Stomach (tissue), 9 donors: ENCODE results near the gene SLC6A12. TPM values are rescaled to one million over a fixed set of nuclear protein-coding genes. Genes with fewer than 3 reads are reported as not detected.
A peak's percentile ranks its signal among the peaks of the same experiment; 100 is the strongest.

Experiments
- DNase-seq, 2 donors: peaks; one replicate each; pipeline versions ENCODE4 v3.0.0 to v3.0.0-alpha.2; 2013 to 2019
- H3K27ac ChIP-seq, 5 donors: fragments of 200-600 bp in 4 of 5; sonication (generic) in 4 of 5; one replicate each; pipeline ENCODE4 v1.5.1; 2013 to 2019; ENCODE audit warnings: mild to moderate bottlenecking in 1 of 5, moderate library complexity in 1 of 5
- H3K27me3 ChIP-seq, 3 donors: fragments of 200-600 bp; sonication (generic); one replicate each; pipeline ENCODE4 v1.5.1; 2017 to 2019; ENCODE audit warnings: mixed run types in 1 of 3
- H3K36me3 ChIP-seq, 4 donors: fragments of 200-600 bp; sonication (generic); 1 replicate in 3 of 4; 2 replicates in 1 of 4; pipeline ENCODE4 v1.5.1; 2016 to 2019
- H3K4me1 ChIP-seq, 4 donors: fragments of 200-600 bp; sonication (generic); one replicate each; pipeline ENCODE4 v1.5.1; 2016 to 2019
- H3K4me3 ChIP-seq, 4 donors: fragments of 200-600 bp; sonication (generic) in 3 of 4; one replicate each; pipeline ENCODE4 v1.5.1; 2016 to 2019; ENCODE audit warnings: mild to moderate bottlenecking in 1 of 4
- H3K9me3 ChIP-seq, 4 donors: fragments of 200-600 bp; sonication (generic); one replicate each; pipeline ENCODE4 v1.5.1; 2016 to 2019
- CTCF ChIP-seq, 7 experiments: fragments of 450-650 bp in 4 of 7; fragments of 200-600 bp in 3 of 7; sonication (generic) in 3 of 7; IDR thresholded peaks; one replicate each; pipeline ENCODE4 v1.5.1; 2016 to 2019; ENCODE audit warnings: antibody characterized with exemption in 7 of 7, control low read depth in 2 of 7, mild to moderate bottlenecking in 1 of 7
- EP300 ChIP-seq: sonication (generic); formaldehyde crosslinking; IDR thresholded peaks from one replicate; pipeline ENCODE4 v1.6.1; 2017; ENCODE audit warnings: antibody characterized with exemption
- POLR2A ChIP-seq, 4 donors: fragments of 450-650 bp; IDR thresholded peaks; one replicate each; pipeline ENCODE4 v1.6.1; 2016; ENCODE audit warnings: antibody characterized with exemption in 4 of 4, control low read depth in 2 of 4, mild to moderate bottlenecking in 1 of 4, moderate library complexity in 1 of 4
- POLR2AphosphoS5 ChIP-seq, 3 donors: sonication (generic); formaldehyde crosslinking; IDR thresholded peaks; one replicate each; pipeline ENCODE4 v1.6.1; 2016; ENCODE audit warnings: antibody characterized with exemption in 3 of 3
- WGBS, 5 donors: extraction: QIAGEN DNeasy Blood & Tissue Kit in 3 of 5; methylation state at CpG; one replicate each; pipeline versions ENCODE4 v1.1.5 to v1.1.7; 2013 to 2018; 5-methylcytosine and 5-hydroxymethylcytosine counted together
- intact Hi-C: fragments of 100-400 bp; cut with DNase I; formaldehyde crosslinking; loops from one replicate; pipeline ENCODE4 v1.15.1; 2023; ENCODE audit warnings: low total_unique reads
- polyA plus RNA-seq, 3 donors: library from polyadenylated mRNA; stranded (reverse); fragments of 200-250 nt; gene quantifications; one replicate each; pipeline ENCODE4 v1.2.3, GENCODE V29; 2013
- total RNA-seq, 5 donors: library from RNA; depleted of rRNA; stranded (reverse); fragments of >200 nt; gene quantifications; one replicate each; pipeline versions ENCODE4 v1.1.0 to v1.2.3, GENCODE V29; 2014 to 2016
- donor health status: healthy with polysubstance abuse.
- donor health status: Bipolar disorder and iron deficiency.
- donor health status: healthy.

SLC6A12 gene
- total and polyA plus RNA-seq, 8 donors = 0.05 to 1.7 (median 0.19) TPM; not detected in 5

GRCh38 chr12:208813-209212, 5.1 kb downstream of the SLC6A12 start:
- peaks cover 4 to 25% (median 21%) of the 10 kb centered on the region in 4 donors for H3K4me1 ChIP-seq
- no peak overlapping the region for H3K4me3 ChIP-seq
- intact Hi-C loops = no loop called here
- WGBS, 5 donors = 64 to 74% (median 71%) methylated on average over 4 of the region's 4 CpGs
- TF ChIP-seq POLR2AphosphoS5 (IDR thresholded peaks at IDR 0.05) (no peak), CTCF (IDR thresholded peaks at IDR 0.05) (no peak), EP300 (no peak), POLR2A (IDR thresholded peaks at IDR 0.05) (no peak)
- H3K27ac ChIP-seq = no peak overlapping the region
- DNase-seq = no peak
- H3K36me3 ChIP-seq = no peaks in the 10 kb centered on the region
- H3K9me3 ChIP-seq = no peaks in the 10 kb centered on the region
- peaks cover 4 to 93% (median 24%) of the 10 kb centered on the region in 3 donors for H3K27me3 ChIP-seq

GRCh38 chr12:207804-208203, 6.2 kb downstream of the SLC6A12 start:
- Histone ChIP-seq H3K27me3 (peaks cover 4 to 93% (median 24%) of the 10 kb centered on the region in 3 donors), H3K4me1 (peaks cover 10 to 21% (median 17%) of the 10 kb centered on the region in 4 donors), H3K36me3 (no peaks in the 10 kb centered on the region), H3K4me3 (no peak overlapping the region), H3K9me3 (no peaks in the 10 kb centered on the region), H3K27ac (no peak overlapping the region)
- intact Hi-C loops = no loop called here
- WGBS, 5 donors = 90 to 96% (median 91%) methylated on average over 8 to 10 of the region's 10 CpGs
- TF ChIP-seq POLR2AphosphoS5 (IDR thresholded peaks at IDR 0.05) (no peak), EP300 (no peak), POLR2A (IDR thresholded peaks at IDR 0.05) (no peak)
- DNase-seq = no peak

- Histone ChIP-seq H3K9me3 (no peaks in the 10 kb centered on the region), H3K4me3 (no peak overlapping the region), H3K4me1 (peaks cover 10 to 13% (median 12%) of the 10 kb centered on the region in 4 donors), H3K27ac (no peak overlapping the region), H3K36me3 (no peaks in the 10 kb centered on the region), H3K27me3 (peaks cover 4 to 93% (median 30%) of the 10 kb centered on the region in 3 donors)
- no peak for DNase-seq
- intact Hi-C loops = no loop called here
- TF ChIP-seq POLR2A (IDR thresholded peaks at IDR 0.05) (no peak), CTCF (IDR thresholded peaks at IDR 0.05) (no peak), POLR2AphosphoS5 (IDR thresholded peaks at IDR 0.05) (no peak), EP300 (no peak)
- 90 to 94% (median 92%) methylated on average over 19 to 21 of the region's 21 CpGs for WGBS, 5 donors
These were observed 7.1 kb downstream of the SLC6A12 start for GRCh38 chr12:206746-207440.

- 67 to 83% (median 78%) methylated on average over 4 of the region's 4 CpGs for WGBS, 5 donors
- no peak for DNase-seq
- Histone ChIP-seq H3K27ac (no peak overlapping the region), H3K4me3 (no peak overlapping the region), H3K27me3 (peaks cover 4 to 94% (median 30%) of the 10 kb centered on the region in 3 donors), H3K4me1 (peaks cover 10 to 13% (median 12%) of the 10 kb centered on the region in 4 donors), H3K9me3 (no peaks in the 10 kb centered on the region), H3K36me3 (no peaks in the 10 kb centered on the region)
- no peak for TF ChIP-seq POLR2A (IDR thresholded peaks at IDR 0.05)
- no peak for TF ChIP-seq CTCF (IDR thresholded peaks at IDR 0.05)
- intact Hi-C loops = no loop called here
These were observed 8.9 kb downstream of the SLC6A12 start for GRCh38 chr12:205026-205425.

GRCh38 chr12:204261-204678, 9.7 kb downstream of the SLC6A12 start:
- Histone ChIP-seq H3K4me3 (peak overlapping the region in 3 of 4 donors; percentile 49 to 56 (median 53)), H3K27ac (no peak overlapping the region), H3K9me3 (no peaks in the 10 kb centered on the region), H3K36me3 (no peaks in the 10 kb centered on the region), H3K4me1 (peaks cover 10 to 20% (median 12%) of the 10 kb centered on the region in 4 donors), H3K27me3 (peaks cover 4 to 87% (median 34%) of the 10 kb centered on the region in 3 donors)
- TF ChIP-seq EP300 = no peak
- TF ChIP-seq POLR2A (IDR thresholded peaks at IDR 0.05) = no peak
- no peak for TF ChIP-seq CTCF (IDR thresholded peaks at IDR 0.05)
- no peak for TF ChIP-seq POLR2AphosphoS5 (IDR thresholded peaks at IDR 0.05)
- DNase-seq = no peak
- 89 to 93% (median 90%) methylated on average over 9 to 11 of the region's 11 CpGs for WGBS, 5 donors
- intact Hi-C loops = no loop called here
